Tibial nerve (tissue), 4 donors: ENCODE results near the gene CDH13.

ENCODE experiments used
- CTCF ChIP-seq, 5 experiments: fragments of 200-600 bp in 3 of 5; fragments of 450-650 bp in 2 of 5; sonication (generic) in 3 of 5; IDR thresholded peaks; one replicate each; pipeline ENCODE4 v1.5.1; 2016 to 2019; ENCODE audit warnings: antibody characterized with exemption in 5 of 5, mild to moderate bottlenecking in 3 of 5, moderate library complexity in 2 of 5
- EP300 ChIP-seq, 2 donors: sonication (generic); formaldehyde crosslinking; IDR thresholded peaks; one replicate each; pipeline ENCODE4 v1.6.1; 2017; ENCODE audit warnings: antibody characterized with exemption in 2 of 2, mild to moderate bottlenecking in 1 of 2
- POLR2A ChIP-seq, 2 donors: fragments of 450-650 bp; IDR thresholded peaks; one replicate each; pipeline ENCODE4 v1.6.1; 2017; ENCODE audit warnings: antibody characterized with exemption in 2 of 2, mild to moderate bottlenecking in 2 of 2, moderate library complexity in 2 of 2

GRCh38 chr16:83390759-83391158 is 764.0 kb downstream of the CDH13 start:
- TF ChIP-seq CTCF (IDR thresholded peaks at IDR 0.05) (no peak), POLR2A (IDR thresholded peaks at IDR 0.05) (no peak), EP300 (IDR thresholded peaks at IDR 0.05) (no peak)
